GM12891 (cell line): ENCODE data around the gene ADTRP.

ENCODE experiments used
- POLR2A ChIP-seq: IDR thresholded peaks from 2 replicates; pipeline ENCODE4 v1.6.1; 2011; ENCODE audit warnings: low read depth, low read length, control low read depth
- POLR2AphosphoS5 ChIP-seq: IDR thresholded peaks from 2 replicates; pipeline ENCODE4 v1.6.1; 2011; ENCODE audit warnings: low read depth, low read length, control low read depth
- SPI1 ChIP-seq: IDR thresholded peaks from 2 replicates; pipeline ENCODE4 v1.6.1; 2011; ENCODE audit warnings: low read depth, low read length, control low read depth

DNA sequence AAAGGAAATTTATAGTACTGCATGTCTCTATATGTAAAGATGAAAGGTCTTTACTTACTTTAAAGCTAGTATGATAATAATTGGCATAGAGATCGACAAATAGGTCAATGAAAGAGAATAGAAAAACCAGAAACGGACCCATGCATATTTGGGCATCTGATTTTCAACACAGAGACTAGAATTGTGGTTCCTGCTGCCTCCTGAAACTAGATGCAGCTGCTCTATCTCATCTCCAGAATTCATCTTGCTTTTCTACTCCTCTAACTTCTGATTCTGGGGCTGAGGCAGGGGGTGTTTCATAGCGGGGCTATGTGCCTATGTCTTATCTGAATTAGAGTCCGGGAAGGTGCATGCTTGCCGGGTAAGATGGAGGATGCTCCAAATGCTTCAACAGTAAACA lies 105.9 kb downstream of the ADTRP start:
- TF ChIP-seq POLR2AphosphoS5 (no peak), POLR2A (no peak), SPI1 (no peak)
